Thoracic aorta (tissue), 2 donors: Measurements from ENCODE around the gene DYNC2I2. TPM values are rescaled to one million over a fixed set of nuclear protein-coding genes. Genes with fewer than 3 reads are reported as not detected.

Experiments
- ATAC-seq: fragments of 150-250 bp; one replicate; pipeline ENCODE4 v1.8.0; 2017; ENCODE audit warnings: low read depth; ENCODE audit not compliant: insufficient number of reproducible peaks, low FRiP score
- DNase-seq: peaks from one replicate; pipeline ENCODE4 v3.0.0-alpha.2; 2020; ENCODE audit warnings: low spot score
- H3K27ac ChIP-seq, 2 donors: fragments of 200-600 bp; sonication (generic); 1 replicate in 1 of 2; 2 replicates in 1 of 2; pipeline ENCODE4 v1.5.1; 2016; ENCODE audit warnings: mild to moderate bottlenecking in 2 of 2, moderate library complexity in 2 of 2
- H3K27me3 ChIP-seq: fragments of 200-600 bp; sonication (generic); replicated peaks from 2 replicates; pipeline ENCODE4 v1.6.0; 2016; ENCODE audit warnings: mild to moderate bottlenecking; ENCODE audit not compliant: insufficient read depth
- H3K36me3 ChIP-seq: fragments of 200-600 bp; sonication (generic); one replicate; pipeline ENCODE4 v1.5.1; 2016
- H3K4me1 ChIP-seq, 2 donors: fragments of 200-600 bp; sonication (generic); 1 replicate in 1 of 2; 2 replicates in 1 of 2; pipeline versions ENCODE4 v1.5.1 to v1.6.0; 2016; ENCODE audit warnings: low read depth in 2 of 2, mild to moderate bottlenecking in 1 of 2; ENCODE audit not compliant: control insufficient read depth in 1 of 2
- H3K4me3 ChIP-seq: fragments of 200-600 bp; sonication (generic); 2 replicates; pipeline ENCODE4 v1.5.1; 2016; ENCODE audit warnings: mild to moderate bottlenecking
- H3K9me3 ChIP-seq: fragments of 200-600 bp; sonication (generic); 2 replicates; pipeline ENCODE4 v1.5.1; 2016
- total RNA-seq, 2 donors: library from RNA; depleted of rRNA; stranded (reverse); fragments of >200 nt; gene quantifications; one replicate each; pipeline versions ENCODE4 v1.1.0 to v1.2.3, GENCODE V29; 2016
- TF ChIP-seq, protein P1 (sequence below): fragments of 200-600 bp; sonication (generic); IDR thresholded peaks from one replicate; pipeline ENCODE4 v1.5.1; 2019; ENCODE audit warnings: antibody characterized with exemption

Gene DYNC2I2
- total RNA-seq, 2 donors from 2014 or later, result 30.8 to 43.9 TPM

DNA sequence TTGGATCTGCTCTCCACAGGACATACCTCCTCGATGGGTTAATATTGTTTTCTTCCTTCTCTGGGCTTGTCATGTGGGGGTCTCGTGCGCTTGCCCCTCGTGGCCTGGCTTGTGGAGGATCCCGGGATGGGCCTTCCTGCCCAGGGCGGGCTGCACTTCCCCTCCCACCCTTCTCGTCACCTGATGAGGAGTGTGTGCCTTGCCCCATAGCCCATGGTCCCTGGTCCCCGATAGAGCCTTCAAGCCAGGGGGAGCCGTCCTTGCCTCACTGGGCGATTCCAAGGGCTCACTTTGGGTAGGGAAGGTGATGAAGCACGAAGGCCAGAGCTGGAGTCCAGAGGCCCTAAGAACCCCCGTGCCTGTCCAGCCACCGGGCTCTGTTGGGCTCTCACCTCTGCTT is 28.7 kb downstream of the DYNC2I2 start:
- DNase-seq (no peak), ATAC-seq (no peak)
- TF ChIP-seq, protein P1, sequence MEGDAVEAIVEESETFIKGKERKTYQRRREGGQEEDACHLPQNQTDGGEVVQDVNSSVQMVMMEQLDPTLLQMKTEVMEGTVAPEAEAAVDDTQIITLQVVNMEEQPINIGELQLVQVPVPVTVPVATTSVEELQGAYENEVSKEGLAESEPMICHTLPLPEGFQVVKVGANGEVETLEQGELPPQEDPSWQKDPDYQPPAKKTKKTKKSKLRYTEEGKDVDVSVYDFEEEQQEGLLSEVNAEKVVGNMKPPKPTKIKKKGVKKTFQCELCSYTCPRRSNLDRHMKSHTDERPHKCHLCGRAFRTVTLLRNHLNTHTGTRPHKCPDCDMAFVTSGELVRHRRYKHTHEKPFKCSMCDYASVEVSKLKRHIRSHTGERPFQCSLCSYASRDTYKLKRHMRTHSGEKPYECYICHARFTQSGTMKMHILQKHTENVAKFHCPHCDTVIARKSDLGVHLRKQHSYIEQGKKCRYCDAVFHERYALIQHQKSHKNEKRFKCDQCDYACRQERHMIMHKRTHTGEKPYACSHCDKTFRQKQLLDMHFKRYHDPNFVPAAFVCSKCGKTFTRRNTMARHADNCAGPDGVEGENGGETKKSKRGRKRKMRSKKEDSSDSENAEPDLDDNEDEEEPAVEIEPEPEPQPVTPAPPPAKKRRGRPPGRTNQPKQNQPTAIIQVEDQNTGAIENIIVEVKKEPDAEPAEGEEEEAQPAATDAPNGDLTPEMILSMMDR, result no peak
- H3K9me3 ChIP-seq, result no peaks in the 10 kb centered on the region
- H3K4me3 ChIP-seq, result no peak overlapping the region
- peak overlapping the region; percentile 70 to 75 for H3K27ac ChIP-seq
- H3K27me3 ChIP-seq, result no peaks in the 10 kb centered on the region
- H3K4me1 ChIP-seq, result peaks cover 12 to 26% of the 10 kb centered on the region in 2 donors
- H3K36me3 ChIP-seq, result peaks cover 87% of the 10 kb centered on the region

DNA sequence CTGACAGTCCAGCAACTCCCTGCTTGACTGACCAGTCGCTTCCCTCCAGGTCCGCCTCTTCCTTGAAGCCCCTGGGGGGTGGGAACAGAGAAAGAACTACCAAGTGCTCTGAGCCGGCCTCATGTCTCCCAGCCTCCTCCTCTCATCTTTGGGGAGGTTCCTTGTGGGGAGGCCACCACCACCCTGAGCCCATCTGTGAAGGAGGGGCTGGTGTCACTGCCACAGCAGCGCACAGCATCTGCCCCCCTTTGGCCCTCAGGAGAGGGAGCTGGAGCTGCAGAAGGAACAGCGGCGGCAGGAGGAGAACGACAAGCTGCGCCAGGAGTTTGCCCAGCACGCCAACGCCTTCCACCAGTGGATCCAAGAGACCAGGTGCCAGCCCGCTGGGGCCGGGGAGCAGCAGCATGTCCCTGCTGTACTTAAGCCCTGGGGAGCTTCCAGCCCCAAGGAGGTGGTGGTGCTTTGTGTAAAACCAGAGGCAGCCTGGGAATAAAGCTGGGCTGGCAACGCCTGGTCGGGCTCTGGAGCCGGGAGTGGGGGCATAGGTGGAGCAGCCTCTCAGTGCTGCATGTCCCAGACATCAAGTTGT is 29.4 kb downstream of the DYNC2I2 start:
- H3K27ac ChIP-seq, result peak overlapping the region; percentile 70 to 75
- peaks cover 85% of the 10 kb centered on the region for H3K36me3 ChIP-seq
- ATAC-seq, result no peak

DNA sequence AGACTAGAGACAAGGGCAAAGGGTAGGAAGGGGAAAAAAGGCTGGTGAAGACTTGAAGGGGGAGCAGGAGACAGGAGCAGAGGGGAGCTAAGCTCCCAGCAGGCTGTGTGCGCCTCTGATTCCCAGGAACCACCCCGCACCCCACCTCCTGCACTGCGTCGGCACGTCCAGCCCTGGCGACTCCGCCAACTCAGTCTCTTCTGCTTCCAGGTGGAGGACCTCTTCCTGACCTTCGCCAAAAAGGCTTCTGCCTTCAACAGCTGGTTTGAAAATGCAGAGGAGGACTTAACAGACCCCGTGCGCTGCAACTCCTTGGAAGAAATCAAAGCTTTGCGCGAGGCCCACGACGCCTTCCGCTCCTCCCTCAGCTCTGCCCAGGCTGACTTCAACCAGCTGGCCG is 30.5 kb downstream of the DYNC2I2 start:
- H3K9me3 ChIP-seq, result no peaks in the 10 kb centered on the region
- TF ChIP-seq, protein P1, result no peak
- no peak for DNase-seq
- peaks cover 84% of the 10 kb centered on the region for H3K36me3 ChIP-seq
- H3K4me3 ChIP-seq, result no peak overlapping the region
- H3K27me3 ChIP-seq, result no peaks in the 10 kb centered on the region
- no peak overlapping the region for H3K27ac ChIP-seq
- peaks cover 12 to 26% of the 10 kb centered on the region in 2 donors for H3K4me1 ChIP-seq
- ATAC-seq, result no peak

More for the DNA sequence above, 29.4 kb downstream of the DYNC2I2 start:
- H3K27me3 ChIP-seq, result no peaks in the 10 kb centered on the region
- H3K4me3 ChIP-seq, result no peak overlapping the region
- no peak for DNase-seq
- TF ChIP-seq, protein P1, result no peak
- H3K9me3 ChIP-seq, result no peaks in the 10 kb centered on the region
- H3K4me1 ChIP-seq, result peaks cover 12 to 26% of the 10 kb centered on the region in 2 donors

DNA sequence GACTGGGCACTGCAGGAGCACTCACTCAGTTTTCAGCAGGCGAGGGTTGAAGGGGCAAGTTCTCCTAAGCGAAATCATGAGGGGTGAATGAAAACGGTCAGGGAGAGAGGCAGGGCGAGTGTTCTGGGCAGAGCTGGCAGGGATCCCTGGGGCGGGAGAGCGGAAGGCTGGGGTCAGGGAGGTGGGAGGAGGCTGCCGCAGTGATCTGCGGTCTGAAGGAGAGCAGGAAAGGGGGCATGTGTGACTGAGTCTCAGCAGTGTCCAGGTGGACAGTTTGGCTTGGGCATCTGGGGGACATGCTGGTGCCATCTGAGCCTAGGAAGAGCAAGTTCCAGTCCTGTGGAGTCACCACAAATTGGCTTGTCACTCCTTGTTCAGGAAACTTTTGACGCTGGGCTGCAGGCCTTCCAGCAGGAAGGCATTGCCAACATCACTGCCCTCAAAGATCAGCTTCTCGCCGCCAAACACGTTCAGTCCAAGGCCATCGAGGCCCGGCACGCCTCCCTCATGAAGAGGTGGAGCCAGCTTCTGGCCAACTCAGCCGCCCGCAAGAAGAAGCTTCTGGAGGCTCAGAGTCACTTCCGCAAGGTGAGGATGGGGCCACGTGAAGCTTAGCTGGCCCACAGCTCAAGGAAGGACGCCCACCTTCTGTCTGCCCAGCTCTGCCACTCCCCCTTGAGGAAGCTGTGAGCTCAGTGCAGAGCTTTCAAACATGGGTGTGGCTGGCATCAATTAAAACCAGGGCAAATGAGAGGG is 31.1 kb downstream of the DYNC2I2 start:
- no peak overlapping the region for H3K4me3 ChIP-seq
- ATAC-seq (no peak), DNase-seq (no peak)
- H3K36me3 ChIP-seq, result peaks cover 85% of the 10 kb centered on the region
- no peak overlapping the region for H3K27ac ChIP-seq
- TF ChIP-seq, protein P1, result no peak
- no peaks in the 10 kb centered on the region for H3K27me3 ChIP-seq
- H3K9me3 ChIP-seq, result no peaks in the 10 kb centered on the region
- H3K4me1 ChIP-seq, result peaks cover 12 to 26% of the 10 kb centered on the region in 2 donors

DNA sequence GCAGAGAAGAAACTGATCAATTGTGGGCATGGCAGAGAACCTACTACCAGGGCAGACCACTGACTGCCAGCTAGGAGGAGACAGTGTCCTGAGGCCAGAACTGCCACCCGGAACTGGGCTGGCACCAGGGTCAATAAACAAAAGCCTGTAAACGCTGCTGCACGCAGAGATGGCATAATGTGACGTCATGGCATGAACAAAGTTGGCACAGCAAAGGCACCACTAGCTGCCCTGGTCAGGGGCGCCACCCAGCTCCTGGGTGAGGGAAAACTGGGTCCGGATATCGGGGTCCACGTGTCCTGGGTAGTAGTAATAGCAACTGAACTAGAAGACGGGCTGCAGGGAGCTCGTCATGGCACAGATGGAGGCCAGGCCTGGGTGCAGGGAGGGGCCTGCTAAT is 32.1 kb downstream of the DYNC2I2 start:
- no peak for DNase-seq
- no peak for ATAC-seq
- Histone ChIP-seq H3K27me3 (no peaks in the 10 kb centered on the region), H3K36me3 (peaks cover 85% of the 10 kb centered on the region), H3K9me3 (no peaks in the 10 kb centered on the region), H3K4me3 (no peak overlapping the region), H3K4me1 (peaks cover 12 to 26% of the 10 kb centered on the region in 2 donors), H3K27ac (no peak overlapping the region)
- TF ChIP-seq, protein P1, result no peak
